HG03025 (cell line): ENCODE data around the gene CALCOCO2.
"Not testable (repeated sequence)": the region's sequence is repeated elsewhere in the genome, so short reads cannot be mapped to it uniquely, and the experiment has no call there.

Source experiments
- ATAC-seq: cut with Tn5 transposase; IDR thresholded peaks from one replicate; pipeline ENCODE4 v1.9.1; 2021; ENCODE audit warnings: mild to moderate bottlenecking, moderate library complexity; ENCODE audit not compliant: unreplicated experiment, low FRiP score

Gene CALCOCO2

DNA sequence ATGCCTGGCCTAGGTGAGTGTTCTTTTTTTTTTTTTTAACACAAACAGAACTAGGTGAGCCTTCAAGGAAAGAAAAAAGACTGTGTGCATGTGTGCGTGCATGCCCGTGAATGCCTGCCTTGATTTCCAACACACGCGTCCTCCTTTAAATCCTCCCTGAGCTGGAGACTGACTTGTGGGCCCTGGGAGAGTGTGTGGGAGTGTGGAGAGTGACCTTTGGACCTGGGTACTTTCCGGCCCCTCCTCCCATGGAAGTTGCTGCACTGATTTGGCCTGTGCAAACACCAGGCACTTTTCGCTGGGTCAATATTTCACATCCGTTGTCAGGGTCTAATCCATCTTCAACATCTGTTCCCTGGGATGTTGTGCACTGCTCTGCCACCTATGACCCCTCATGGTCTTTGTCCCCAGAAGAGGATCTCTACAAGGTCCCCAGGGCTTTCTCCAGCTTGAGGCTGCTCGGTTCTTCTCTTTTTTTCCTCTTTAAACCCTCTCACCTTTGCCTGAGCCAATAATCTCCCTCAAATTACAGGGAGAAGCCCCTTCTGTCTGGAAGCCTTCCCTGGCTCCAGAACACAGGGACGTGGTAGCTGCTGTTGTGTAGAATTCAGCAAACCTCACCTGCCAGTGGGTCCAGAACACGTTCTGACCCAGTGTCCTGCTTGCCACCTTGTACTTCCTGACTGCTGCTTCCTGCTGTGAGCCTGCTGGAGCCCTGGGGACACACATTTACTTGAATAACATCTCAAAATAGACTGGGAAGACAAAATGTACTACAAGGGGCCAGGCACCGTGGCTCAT lies 40.9 kb downstream of the CALCOCO2 start:
- no peak for ATAC-seq

DNA sequence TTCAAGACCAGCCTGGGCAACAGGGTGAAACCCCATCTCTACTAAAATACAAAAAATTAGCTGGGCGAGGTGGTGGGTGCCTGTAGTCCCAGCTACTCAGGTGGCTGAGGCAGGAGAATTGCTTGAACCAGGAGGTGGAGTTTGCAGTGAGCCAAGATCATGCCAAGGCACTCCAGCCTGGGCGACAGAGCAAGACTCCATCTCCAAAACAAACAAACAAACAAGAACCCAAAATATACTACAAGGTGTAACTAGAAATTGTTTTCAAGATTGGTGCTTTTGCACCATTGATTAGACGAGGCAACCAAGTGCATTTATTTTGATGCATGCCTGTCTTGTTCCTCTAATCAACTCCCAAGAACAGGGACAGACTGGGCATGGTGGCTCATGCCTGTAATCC lies 41.6 kb downstream of the CALCOCO2 start:
- ATAC-seq: not testable (repeated sequence)

DNA sequence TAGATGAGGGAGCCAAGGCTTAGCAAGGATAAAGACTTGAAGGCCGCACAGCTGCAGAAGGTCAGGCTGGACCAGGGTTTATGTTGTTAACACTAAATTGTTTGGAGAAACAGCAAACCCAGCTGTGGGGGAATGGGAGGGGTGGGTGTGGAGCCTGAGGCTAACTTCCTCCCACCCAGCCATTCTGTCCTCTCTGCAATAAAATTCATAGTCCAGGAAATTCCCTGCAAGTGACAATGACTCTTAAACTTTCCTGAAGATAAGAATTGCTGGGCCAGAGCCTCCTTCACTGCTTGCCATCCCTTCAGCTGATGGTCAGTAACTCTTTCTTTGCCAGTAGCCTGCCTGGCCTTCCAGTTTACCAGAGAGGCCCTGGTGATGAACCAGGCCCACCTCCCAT lies 42.4 kb downstream of the CALCOCO2 start:
- ATAC-seq: no peak

DNA sequence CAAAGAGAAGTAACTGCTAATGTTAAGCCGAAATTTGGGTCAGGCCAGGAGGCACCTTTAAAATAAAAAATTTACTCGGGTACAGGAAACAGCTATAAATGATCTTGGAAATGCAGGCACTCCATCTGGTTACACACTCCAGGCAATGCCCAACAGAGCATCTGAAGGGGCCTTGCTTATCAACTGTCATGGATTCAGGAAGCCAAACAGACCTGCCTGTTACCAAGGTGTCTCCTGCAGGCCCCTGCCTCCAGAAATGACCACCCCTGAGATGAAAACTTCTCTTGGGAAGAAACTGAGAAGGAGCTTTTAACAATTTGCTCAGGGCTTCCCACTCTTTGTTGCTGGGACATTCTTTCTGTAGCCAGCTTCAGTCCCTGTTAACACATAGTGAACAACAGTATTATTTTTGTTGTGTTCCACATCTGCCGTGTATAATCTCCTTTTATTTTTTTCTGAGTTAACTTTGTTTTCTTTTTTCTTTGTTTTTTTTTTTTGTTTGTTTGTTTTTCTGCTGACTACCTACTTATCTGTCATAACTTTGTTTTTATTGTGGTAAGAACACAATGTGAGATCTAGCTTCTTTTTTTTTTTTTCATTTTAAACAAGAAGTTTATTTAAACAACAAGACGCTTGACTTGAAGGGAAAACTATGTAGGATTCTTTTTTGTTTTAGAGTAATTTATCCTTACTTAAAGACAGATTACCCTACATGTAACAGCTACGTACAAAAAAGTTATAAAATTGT lies 43.0 kb downstream of the CALCOCO2 start:
- no peak for ATAC-seq

DNA sequence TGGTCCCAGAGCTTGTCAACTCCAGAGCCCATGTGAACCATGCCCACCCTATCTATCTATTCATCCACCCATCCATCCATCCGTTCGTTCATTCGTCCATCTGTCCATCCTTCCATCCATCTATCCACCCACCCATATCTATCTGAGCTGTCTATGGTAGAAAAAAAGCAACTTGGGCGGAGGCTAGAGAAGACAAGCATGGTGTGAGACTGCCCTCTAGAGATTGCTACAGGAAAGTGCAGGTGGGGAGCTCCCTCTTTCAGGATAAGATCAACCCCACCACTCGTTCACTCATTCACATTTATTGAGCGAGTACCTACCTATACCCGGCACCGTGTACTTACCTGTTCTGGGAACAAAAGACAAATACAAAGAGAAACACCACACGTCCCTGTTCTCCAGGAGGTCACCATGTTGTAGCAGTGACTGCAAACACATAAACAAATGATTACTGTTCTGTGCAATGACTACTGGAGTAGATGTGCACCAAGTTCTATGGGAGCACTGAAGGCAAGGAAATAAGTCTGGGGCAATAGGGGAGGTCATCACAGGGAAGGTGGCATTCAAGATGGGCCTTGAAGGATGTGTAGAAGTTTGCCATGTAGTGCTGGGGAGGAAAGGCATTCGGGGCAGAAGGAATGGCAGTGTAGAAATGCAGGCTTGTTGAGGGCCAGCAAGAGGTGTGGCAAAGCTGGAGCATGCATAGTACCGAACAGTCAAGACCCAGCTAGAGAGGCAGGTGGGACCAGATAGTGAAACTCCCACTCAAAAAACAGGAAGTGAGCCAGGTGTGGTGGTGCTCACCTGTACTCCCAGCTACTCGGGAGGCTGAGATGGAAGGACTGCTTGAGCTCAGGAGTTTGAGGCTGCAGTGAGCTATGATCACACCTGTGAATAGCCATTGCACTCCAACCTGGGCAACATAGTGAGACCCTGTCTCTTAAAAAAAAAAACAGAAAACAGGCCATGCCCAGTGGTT lies 48.4 kb downstream of the CALCOCO2 start:
- no peak for ATAC-seq

DNA sequence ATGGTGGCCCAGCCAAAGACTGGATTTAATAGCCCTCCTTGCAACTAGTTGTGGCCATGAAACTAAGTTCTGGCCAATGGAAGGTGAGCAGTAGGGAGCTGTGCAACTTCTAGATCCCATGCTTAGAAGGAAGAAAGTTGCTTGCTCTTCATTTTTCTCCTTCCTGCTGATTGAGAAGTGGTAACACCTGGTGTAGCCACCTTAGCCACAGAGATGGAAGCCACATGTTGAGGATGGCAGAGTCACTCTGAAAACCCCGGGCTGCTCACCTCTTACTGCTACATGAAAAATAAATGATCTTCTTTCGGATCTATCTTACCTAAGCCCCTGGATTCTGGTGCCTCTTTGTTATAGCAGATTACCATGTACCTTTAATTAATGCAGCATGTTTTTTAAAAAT lies 51.4 kb downstream of the CALCOCO2 start:
- no peak for ATAC-seq

DNA sequence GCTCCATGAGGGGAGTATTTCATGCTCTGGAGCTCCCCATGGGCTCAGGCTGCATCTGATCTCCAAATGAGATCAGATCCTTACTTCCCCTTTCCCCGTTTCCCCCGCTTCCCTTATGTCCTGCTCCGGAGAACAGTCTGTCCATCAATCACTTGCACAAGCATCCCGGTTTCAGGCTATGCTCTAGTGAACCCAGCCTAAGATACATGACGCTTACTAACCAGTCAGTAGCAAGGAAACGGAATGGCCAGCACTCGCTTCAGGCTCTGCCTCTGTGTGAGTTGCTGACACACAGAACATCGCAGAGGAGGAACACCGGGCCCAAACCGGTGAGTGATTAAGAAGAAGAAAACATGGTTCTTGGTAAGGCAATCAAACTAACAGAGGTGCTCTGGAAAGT lies 52.3 kb downstream of the CALCOCO2 start:
- ATAC-seq: no peak

DNA sequence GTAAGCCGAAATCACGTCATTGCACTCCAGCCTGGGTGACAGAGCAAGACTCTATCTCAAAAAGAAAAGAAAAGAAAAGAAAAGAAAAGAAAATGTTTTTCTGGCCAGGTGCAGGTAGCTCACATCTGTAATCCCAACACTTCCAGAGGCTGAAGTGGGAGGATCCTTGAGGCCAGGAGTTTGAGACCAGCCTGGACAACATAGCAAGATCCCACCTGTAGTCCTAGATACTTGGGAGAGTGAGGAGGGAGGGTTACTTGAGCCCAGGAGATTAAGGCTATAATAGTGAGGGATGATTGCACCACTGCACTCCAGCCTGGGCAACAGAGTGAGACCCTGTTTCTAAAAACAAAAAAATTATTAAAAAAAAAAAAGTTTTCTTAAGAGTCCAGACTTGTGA lies 59.3 kb downstream of the CALCOCO2 start:
- no peak for ATAC-seq

DNA sequence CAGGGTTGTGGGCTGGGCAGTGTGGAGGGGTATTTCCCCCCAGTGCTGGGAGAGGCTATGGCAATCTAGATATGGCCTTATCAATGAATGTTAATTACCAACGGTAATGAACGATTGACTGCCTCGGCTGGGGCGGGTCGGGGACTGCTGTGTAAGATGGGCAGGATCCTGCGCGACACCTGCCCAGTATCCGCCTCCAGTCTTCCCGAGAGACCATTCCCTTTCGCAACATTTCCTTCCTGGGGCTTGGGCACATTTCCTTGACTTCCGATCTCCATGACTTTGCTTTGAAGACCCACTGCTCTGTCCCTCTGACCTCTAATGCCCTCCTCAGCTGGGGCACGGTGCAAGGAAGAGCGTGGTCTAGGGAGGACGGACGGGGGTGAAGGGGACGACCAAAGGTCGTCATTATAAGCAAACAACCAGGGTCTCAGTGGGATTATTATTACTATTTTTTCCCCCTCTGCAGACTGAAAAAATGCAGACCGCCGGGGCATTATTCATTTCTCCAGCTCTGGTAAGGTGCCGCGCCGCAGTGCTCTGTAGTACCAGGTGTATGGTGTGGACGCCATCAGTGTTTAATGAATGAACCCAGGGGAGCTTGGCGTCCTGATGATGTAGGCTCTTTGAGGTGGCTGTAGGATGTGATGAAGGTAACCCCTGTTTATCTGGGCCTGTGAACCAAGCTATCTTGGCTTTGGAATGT lies 62.3 kb downstream of the CALCOCO2 start:
- ATAC-seq: no peak

DNA sequence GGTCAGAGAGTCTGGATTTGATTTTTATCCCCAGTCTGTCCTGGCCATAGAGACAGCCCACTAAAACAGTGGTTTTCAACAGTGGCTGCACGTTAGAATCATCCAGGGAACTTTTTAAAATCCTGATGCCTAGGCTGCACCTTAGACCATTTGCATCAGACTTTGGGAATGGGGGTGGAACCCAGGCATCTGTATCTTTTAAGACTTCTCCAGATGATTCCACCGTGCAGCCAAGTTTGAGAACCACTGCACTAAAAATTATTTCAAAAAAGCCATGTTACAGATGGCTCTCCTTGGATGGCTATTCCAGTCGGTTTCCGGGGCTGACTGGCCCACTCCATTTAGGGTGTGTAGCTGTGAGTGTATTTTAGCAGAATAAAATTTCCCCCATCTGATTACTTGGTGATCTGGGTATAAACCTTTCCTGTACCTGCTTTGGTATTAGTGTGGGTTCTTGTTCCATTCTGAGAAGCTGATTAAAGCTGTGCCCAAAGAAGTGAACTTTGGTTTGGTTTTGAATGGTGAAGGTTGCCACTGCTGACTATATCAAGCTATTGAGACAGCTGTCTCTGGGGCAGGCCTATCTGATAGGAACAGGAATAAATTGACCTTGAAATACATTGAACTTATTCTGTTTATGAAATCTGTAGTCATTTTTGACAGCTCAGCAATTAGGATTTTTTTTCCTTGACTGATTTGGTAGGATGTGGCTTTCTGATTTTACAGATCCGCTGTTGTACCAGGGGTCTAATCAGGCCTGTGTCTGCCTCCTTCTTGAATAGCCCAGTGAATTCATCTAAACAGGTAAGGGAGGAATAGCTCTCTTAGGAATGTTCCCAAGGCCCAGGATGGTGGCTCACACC lies 63.0 kb downstream of the CALCOCO2 start:
- ATAC-seq: no peak

DNA sequence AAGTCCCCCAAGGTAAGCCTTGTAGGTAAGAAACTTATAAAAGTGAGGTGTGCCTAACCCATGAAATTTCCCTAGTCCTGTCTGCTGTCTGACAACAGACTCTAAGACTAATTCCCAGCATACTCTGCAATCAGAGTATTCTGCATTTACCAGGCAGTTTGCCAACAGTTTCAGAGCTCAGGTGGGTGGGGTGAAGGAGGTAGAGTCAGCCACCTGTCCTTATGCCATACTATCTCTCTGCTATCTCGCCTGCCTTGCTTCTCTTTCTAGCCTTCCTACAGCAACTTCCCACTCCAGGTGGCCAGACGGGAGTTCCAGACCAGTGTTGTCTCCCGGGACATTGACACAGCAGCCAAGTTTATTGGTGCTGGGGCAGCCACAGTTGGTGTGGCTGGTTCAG lies 64.1 kb downstream of the CALCOCO2 start:
- ATAC-seq: no peak

DNA sequence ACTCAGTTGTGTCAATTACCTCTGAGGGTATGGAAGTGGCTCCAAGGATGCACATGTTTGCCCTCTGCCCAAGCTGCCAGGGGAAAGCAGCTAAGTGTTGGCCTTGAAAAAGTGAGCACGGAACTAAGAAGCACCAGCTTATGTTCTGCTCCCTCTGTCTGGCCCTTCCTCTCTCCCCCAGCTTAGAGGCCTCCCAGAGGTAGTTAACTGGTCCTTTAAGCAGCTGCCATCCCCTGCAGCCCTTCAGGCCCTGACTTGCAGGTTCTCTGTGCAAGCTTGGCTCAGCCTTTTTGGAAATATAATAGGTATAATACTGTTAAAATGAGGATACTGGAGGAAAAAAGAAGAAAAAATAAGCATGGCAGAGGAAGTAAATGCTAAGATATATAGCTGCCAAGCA lies 70.4 kb downstream of the CALCOCO2 start:
- ATAC-seq: no peak

DNA sequence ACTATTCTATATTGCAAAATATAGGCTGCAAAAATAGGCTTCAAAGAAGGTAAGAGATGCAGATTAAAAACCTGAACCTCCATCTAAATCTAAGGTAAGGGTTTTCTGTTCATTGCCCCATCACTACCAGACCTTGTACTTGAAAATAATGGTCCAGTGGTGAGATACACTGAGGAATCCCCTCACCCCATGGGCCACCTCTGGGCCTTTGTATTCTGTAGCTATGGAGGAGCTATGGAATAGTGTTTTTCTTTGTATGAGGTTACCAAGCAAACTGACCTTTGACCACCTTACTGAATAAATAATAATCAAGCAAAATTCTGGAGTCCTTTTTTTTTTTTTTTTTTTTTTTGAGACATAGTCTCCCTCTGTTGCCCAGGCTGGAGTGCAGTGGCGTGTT lies 72.6 kb downstream of the CALCOCO2 start:
- no peak for ATAC-seq

DNA sequence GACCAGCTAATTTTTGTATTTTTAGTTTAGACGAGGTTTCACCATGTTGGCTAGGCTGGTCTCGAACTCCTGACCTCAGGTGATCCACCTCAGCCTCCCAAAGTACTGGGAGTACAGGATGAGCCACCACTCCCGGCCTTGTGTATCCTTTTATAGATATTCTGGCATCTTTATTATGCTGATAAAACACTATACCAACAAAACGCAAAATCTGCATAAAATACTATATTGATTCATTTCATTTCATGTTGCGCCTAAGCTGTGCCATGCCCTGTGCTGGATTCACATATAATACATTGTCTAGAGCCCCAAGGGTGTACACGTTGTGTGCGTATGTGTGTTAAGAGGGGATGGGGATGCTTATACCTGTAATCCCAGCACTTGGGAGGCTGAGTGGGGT lies 73.6 kb downstream of the CALCOCO2 start:
- no peak for ATAC-seq

DNA sequence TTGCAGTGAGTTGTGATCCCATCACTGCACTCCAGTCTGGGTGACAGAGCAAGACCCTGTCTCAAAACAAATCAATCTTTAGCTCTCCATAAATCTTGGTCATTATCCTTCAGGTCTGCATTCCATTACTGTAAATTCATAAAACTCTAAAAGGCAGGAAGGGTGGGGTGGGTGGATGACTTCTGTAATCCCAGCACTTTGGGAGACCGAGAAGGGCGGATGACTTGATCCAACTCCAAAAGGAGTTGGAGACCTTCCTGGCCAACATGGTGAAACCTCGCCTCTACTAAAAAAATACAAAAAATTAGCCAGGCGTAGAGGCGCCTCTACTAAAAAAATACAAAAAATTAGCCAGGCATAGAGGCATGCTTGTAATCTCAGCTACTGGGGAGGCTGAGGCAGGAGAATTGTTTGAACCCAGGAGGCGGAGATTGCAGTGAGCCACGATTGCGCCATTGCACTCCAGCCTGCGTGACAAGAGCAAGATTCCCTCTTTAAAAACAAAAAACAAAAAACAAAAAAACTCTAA lies 75.2 kb downstream of the CALCOCO2 start:
- ATAC-seq: no peak

DNA sequence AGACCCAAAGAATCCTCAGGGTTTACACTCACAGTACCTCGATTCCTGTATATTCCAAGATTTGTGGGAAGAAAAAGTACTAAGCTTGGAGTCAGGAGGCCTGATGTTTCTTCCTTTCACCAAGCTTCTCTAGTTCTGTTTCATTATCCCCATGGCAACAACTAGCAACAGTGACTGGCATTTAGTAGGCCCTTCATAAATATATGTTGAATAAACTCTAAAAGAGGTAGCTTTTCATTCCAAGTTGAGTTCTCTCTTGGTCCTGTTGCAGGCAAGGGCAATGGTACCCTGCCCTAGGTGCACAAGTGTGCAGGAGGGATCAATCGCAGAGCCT lies 76.8 kb downstream of the CALCOCO2 start:
- ATAC-seq: no peak

DNA sequence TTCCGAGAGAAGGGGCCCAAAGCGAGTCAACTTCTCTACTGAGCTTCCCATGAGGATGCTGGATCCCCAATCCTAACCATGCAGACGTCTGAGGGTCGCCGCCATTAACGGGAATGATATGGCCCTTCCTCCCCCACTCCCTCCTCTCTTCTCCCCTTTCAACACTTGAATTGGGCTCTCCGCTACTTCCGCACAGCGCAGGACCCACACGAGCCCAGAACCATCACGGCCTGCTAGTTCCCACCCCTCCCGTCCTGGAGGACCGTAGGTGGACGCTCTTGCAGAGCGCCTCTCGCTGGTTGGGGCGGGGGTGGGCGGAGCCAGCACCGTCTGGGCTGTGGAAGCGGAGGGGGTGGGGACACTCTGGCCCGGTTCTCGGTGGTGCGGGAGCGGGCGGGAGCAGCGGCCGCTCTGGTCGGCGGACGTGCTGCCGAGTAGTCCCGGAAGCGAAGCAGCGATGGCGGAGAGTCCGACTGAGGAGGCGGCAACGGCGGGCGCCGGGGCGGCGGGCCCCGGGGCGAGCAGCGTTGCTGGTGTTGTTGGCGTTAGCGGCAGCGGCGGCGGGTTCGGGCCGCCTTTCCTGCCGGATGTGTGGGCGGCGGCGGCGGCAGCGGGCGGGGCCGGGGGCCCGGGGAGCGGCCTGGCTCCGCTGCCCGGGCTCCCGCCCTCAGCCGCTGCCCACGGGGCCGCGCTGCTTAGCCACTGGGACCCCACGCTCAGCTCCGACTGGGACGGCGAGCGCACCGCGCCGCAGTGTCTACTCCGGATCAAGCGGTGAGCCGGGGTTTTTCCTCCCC lies 77.4 kb downstream of the CALCOCO2 start, which contains the start of gene UBE2Z:
Gene UBE2Z, plus strand, starts transcription at position 361 of the 797 bp plus-strand sequence. Its CDS starts 97 bp downstream, at position 458.
- ATAC-seq: peak; percentile 69

DNA sequence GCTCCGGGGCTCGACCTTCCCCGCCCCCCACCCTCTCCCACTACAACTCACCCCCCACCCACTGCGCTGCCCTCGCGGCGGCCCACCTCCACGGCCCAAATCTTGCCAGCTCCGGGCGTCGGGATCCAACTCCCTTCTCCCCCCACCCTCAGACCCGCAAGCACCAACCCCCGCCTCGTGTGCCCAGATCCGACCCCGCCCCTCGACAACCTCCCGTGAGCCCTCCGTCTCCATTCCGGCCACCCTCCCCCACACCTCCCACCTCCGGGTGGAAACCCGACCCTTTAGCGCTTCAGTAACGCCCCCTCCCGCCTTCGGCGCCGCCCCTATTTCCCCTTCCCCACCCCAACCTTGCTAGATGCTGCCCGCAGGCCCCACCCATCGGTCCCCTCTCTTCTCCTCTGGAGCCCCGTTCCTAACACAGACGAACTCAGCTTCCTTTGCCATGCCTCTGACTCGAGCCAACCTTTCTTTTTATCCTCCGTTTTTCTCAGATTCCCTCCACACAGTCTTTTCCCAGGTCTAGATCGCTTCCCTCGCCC lies 78.1 kb downstream of the CALCOCO2 start:
- ATAC-seq: peak; percentile 15
